Measurements from ENCODE around the gene HCST.

Gene HCST

DNA sequence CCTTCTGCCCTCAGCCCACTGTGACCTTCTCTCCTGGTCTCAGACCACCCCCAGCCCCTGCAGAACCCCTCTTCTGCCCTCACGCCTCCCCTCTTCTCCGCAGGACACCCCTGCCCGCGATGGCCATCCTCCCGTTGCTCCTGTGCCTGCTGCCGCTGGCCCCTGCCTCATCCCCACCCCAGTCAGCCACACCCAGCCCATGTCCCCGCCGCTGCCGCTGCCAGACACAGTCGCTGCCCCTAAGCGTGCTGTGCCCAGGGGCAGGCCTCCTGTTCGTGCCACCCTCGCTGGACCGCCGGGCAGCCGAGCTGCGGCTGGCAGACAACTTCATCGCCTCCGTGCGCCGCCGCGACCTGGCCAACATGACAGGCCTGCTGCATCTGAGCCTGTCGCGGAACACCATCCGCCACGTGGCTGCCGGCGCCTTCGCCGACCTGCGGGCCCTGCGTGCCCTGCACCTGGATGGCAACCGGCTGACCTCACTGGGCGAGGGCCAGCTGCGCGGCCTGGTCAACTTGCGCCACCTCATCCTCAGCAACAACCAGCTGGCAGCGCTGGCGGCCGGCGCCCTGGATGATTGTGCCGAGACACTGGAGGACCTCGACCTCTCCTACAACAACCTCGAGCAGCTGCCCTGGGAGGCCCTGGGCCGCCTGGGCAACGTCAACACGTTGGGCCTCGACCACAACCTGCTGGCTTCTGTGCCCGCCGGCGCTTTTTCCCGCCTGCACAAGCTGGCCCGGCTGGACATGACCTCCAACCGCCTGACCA lies 37.2 kb downstream of the HCST start:
- no peak for DNase-seq

DNA sequence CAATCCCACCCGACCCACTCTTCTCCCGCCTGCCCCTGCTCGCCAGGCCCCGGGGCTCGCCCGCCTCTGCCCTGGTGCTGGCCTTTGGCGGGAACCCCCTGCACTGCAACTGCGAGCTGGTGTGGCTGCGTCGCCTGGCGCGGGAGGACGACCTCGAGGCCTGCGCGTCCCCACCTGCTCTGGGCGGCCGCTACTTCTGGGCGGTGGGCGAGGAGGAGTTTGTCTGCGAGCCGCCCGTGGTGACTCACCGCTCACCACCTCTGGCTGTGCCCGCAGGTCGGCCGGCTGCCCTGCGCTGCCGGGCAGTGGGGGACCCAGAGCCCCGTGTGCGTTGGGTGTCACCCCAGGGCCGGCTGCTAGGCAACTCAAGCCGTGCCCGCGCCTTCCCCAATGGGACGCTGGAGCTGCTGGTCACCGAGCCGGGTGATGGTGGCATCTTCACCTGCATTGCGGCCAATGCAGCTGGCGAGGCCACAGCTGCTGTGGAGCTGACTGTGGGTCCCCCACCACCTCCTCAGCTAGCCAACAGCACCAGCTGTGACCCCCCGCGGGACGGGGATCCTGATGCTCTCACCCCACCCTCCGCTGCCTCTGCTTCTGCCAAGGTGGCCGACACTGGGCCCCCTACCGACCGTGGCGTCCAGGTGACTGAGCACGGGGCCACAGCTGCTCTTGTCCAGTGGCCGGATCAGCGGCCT lies 37.9 kb downstream of the HCST start:
- DNase-seq, result no peak

DNA sequence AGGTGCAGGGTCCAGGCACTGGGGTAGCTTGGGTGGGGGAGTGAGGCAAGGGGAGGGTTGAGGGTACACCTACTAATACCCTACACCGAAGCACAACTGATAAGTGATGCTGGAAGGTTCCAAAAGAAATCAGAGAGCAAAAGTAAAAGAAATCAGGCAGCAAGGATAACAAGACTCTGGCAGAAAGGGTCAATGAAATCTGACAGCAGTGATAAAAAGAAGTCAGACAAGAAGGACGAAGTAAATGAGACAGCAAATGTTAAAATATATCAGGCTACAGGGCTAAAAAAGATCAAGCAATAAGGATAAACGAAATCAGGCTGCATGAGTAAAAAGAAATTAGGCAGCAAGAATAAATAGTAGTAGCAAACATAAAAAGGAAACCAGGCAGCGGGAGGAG lies 38.5 kb downstream of the HCST start:
- no peak for DNase-seq

GRCh38 chr19:35942235-35942634 lies 39.9 kb downstream of the HCST start:
- no peak for DNase-seq

GRCh38 chr19:35943321-35944301 lies 41.3 kb downstream of the HCST start:
- no peak for DNase-seq

GRCh38 chr19:35944556-35944955 lies 42.2 kb downstream of the HCST start:
- no peak for DNase-seq

- no peak for DNase-seq
Measured at GRCh38 chr19:35945121-35945790, 42.9 kb downstream of the HCST start.

DNA sequence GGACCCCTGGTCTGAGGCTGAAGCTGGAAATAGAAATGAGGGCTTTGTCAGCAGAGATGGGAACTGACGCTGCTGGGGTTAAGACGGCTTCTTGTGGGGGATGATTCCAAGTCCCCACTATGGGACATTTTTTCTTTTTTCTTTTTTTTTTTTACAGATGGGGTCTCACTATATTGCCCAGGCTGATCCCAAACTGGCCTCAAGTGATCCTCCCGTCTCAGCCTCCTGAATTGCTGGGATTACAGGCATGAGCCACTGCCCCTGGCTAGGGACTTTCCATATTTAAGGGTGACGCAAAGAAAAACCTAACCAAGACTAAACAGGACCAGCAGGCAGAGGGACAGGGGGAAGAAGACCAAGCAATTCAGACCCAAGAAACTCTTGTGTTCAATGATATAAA lies 43.9 kb downstream of the HCST start:
- DNase-seq, result no peak

DNA sequence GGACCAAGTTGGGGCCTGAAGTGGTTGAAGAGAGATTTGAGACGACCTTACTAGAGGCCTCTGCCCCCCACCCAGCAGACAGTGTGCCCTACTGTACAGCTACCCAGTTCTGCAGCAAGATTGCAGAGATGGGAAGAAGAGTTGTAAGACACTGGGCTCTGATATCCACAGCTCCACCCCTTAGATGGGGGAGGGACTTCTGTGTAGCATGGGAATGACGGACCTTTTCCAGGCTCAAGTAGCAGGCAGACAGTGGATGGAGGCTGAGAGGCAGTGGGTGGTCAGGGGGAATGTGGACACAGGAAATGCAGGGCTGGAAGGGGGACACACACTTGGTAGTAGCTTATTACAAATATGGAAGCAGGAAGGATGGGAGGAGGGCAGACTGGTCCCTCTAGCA lies 46.8 kb downstream of the HCST start:
- DNase-seq, result no peak

Data from NCI-H748 treated with DMSO at 0.1 percent for 48 hours (cell line).